Stimulated activated CD4-positive, alpha-beta T cell treated with anti-CD3 and anti-CD28 coated beads, Interleukin-4, amount 100 ng/mL, for 4 hours (primary cell): ENCODE measurements around the gene HMGCR.

Experiments
- DNase-seq, 2 experiments: peaks; one replicate each; pipeline ENCODE4 v3.0.0-alpha.2; 2020

The HMGCR gene

DNA sequence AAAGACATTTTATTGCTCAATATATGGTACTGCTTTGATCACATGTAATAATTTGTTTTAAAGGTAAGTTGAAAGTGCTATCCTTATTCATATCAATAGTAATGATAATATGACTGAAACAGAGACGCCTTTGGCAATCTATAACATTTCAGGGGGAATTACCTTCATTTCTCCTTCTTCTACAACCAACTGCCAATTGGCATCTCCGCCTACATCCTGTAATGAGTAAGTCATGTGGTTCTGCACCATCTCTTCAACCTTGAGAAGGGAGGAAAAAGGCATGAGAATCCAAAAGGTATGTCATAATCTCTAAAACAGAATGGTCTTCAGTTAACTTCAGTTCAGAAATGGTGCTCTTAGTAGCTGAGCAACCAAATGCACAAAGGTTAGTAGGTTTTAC is 52.4 kb downstream of the HMGCR start:
- DNase-seq = no peak

DNA sequence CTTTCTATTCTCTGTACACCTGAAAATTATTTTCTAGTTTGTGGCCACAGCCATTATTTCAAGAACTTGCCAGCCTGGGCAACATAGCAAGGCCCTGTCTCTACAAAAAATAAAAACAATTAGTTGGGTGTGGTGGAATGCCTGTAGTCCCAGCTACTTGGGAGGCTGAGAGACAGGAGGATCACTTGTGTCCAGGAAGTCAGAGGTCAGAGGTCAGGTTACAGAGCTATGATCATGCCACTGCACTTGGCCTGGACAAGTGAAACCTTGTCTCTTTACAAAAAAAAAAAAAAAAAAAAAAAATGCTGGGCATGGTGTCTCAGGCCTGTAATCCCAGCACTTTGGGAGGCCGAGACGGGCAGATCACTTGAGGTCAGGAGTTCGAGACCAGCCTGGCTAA is 58.3 kb downstream of the HMGCR start:
- DNase-seq = no peak

DNA sequence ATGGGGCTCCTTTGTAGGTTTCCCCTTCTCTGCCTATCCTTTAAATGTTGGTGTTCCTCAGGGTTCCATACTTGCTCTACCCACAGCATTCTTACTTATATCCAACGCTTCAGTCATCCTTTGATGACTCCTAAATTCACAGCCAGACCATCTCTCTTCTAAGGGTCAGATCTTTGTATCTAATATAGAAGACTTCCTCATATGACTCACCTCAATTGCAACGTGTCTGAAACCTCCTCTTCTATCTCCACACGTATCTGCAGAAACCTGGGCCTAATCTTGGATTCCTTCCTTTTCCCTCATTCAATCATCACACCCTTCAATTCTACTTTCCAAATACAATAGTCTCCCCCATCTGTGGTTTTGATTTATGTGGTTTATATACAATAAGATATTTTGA is 68.3 kb downstream of the HMGCR start:
- no peak for DNase-seq
